ENCODE data around the gene ASIC4. TPM values are rescaled to one million over a fixed set of nuclear protein-coding genes. Genes with fewer than 3 reads are reported as not detected.

Gene ASIC4
- total and polyA plus RNA-seq, 2 of the 13 experiments (the other 11 are each of a cell fraction or from before 2014, with no cell fraction given) = 0.03 TPM; not detected in 1

- TF ChIP-seq, protein P1, sequence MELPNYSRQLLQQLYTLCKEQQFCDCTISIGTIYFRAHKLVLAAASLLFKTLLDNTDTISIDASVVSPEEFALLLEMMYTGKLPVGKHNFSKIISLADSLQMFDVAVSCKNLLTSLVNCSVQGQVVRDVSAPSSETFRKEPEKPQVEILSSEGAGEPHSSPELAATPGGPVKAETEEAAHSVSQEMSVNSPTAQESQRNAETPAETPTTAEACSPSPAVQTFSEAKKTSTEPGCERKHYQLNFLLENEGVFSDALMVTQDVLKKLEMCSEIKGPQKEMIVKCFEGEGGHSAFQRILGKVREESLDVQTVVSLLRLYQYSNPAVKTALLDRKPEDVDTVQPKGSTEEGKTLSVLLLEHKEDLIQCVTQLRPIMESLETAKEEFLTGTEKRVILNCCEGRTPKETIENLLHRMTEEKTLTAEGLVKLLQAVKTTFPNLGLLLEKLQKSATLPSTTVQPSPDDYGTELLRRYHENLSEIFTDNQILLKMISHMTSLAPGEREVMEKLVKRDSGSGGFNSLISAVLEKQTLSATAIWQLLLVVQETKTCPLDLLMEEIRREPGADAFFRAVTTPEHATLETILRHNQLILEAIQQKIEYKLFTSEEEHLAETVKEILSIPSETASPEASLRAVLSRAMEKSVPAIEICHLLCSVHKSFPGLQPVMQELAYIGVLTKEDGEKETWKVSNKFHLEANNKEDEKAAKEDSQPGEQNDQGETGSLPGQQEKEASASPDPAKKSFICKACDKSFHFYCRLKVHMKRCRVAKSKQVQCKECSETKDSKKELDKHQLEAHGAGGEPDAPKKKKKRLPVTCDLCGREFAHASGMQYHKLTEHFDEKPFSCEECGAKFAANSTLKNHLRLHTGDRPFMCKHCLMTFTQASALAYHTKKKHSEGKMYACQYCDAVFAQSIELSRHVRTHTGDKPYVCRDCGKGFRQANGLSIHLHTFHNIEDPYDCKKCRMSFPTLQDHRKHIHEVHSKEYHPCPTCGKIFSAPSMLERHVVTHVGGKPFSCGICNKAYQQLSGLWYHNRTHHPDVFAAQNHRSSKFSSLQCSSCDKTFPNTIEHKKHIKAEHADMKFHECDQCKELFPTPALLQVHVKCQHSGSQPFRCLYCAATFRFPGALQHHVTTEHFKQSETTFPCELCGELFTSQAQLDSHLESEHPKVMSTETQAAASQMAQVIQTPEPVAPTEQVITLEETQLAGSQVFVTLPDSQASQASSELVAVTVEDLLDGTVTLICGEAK (IDR thresholded peaks at IDR 0.05) = no peak
- TF ChIP-seq, protein P1 (CRISPR knock-in tag; IDR thresholded peaks at IDR 0.05) = peak; percentile 89
- TF ChIP-seq ZNF609 (CRISPR knock-in tag; IDR thresholded peaks at IDR 0.05; ENCODE audit: borderline replicate concordance) (0 out of 2 replicates have a peak, but pooled peaks have one; percentile 31), TRIM24 (CRISPR knock-in tag; IDR thresholded peaks at IDR 0.05) (no peak), POGZ (CRISPR knock-in tag; IDR thresholded peaks at IDR 0.05) (no peak; the same call in 1 of the 2 replicates)
- TF ChIP-seq, protein P2, sequence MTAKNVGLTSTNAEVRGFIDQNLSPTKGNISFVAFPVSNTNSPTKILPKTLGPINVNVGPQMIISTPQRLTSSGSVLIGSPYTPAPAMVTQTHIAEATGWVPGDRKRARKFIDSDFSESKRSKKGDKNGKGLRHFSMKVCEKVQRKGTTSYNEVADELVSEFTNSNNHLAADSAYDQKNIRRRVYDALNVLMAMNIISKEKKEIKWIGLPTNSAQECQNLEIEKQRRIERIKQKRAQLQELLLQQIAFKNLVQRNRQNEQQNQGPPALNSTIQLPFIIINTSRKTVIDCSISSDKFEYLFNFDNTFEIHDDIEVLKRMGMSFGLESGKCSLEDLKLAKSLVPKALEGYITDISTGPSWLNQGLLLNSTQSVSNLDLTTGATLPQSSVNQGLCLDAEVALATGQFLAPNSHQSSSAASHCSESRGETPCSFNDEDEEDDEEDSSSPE (CRISPR knock-in tag; IDR thresholded peaks at IDR 0.05) = peak; percentile 64
- TF ChIP-seq, protein P3, sequence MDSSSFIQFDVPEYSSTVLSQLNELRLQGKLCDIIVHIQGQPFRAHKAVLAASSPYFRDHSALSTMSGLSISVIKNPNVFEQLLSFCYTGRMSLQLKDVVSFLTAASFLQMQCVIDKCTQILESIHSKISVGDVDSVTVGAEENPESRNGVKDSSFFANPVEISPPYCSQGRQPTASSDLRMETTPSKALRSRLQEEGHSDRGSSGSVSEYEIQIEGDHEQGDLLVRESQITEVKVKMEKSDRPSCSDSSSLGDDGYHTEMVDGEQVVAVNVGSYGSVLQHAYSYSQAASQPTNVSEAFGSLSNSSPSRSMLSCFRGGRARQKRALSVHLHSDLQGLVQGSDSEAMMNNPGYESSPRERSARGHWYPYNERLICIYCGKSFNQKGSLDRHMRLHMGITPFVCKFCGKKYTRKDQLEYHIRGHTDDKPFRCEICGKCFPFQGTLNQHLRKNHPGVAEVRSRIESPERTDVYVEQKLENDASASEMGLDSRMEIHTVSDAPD (CRISPR knock-in tag; IDR thresholded peaks at IDR 0.05) = no peak; the same call in 1 of the 2 replicates
Observed at GRCh38 chr2:219498280-219499057, 15.8 kb upstream of the ASIC4 start, which contains the start of gene GMPPA (continued).

Measured in HepG2 (cell line).